Jurkat, Clone E6-1 (cell line): ENCODE data around the gene FADS1.

ENCODE experiments used
- DNase-seq: peaks from one replicate; pipeline ENCODE4 v3.0.0-alpha.2; 2011; ENCODE audit warnings: low read depth, low spot score
- H3K4me3 ChIP-seq: 2 replicates; pipeline ENCODE4 v1.5.1; 2011; ENCODE audit warnings: mild to moderate bottlenecking, low read length, control low read depth, moderate library complexity

The FADS1 gene

DNA sequence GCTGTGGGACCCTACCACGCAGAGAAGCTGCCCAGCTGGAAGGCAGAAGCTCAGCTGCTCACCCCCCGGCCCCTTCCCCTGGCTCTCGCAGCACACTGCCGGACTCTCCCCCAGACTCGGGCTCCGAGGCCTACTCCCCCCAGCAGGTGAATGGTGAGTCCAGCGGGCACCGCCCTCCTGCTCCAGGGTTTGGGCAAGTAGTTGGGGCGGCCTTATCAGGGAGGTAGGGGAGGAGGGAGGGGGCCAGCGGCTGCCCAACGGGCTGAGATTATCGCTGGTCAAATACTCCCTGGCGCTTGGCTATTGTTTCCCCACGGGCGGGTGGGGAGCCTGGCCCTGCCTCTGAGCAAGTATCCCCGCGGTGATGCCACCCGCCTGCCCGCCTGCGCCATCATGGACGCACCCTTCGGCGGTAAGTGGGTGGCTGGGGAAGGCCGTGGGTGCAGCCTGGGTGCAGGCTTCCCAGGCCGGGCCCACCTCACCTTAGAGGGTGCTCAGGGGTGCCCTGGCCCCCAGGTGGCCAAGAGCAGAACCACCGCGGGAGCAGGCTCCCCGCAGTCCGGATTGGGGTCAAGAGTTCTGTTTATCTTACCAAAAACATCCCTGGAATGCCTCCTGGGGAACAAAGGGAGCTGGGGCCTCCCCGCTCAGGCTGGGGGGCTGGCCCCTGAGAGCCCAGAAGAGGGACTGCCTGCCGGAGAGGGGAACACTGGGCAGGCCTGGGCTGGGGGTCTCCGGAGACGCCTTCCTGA is 47.5 kb downstream of the FADS1 start:
- no peak overlapping the region for H3K4me3 ChIP-seq
- DNase-seq, result no peak

DNA sequence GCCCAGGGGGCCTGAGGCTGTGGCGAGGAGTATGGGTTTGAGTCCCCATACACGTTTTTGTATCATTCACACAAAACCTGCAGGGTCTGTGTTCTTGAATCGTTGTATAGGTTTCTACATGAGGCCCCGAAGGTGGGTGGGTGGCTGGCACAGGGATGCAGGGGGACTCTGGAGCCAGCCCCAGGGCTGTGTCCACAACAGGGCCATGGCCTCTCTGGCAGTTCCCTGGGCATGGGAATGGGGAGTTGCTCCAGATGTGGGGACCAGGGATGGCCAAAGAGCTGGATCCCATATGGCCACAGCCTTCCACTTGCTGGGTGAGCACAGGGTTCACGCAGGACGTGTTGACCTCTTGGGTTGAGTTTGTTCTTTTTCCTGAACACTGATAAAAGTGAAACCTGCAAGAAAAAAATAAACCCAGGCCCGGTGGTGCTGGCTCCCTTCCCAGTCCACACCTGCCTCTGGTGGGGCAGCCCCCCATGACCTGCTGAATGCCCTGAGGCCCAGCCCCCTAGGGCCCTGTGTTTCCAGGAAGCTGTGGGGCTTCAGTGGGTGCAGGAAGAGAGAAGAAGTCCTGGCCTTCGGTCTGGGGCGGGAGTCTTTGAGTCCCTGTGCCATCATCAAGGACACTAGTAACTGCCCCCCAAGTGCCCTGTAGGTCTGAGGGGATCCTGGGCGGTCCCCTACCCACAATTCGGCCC is 48.3 kb downstream of the FADS1 start:
- H3K4me3 ChIP-seq, result no peak overlapping the region
- DNase-seq, result no peak

DNA sequence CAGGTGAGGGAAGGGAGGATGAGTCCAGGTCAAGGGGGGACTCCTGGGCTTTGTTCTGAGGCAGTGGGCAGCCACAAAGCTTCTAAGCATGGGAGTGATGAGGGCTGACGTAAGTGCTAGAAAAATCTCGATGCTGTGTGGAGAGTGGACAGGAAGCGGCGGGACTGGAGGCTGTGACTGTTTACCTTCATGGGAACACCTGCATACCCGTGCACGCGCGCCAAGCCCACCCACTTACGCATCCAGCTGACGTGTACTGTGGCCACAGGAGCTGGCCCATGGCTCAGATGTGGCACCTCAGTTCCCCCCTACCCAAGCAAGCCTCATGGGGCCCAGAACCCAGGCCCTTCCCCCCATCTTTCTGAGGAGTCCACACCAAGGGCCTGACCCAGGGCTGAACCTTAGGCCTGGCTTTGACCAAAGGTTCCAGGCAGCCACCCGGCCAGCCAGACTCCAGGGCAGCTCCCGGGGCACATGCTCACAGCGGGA is 50.4 kb downstream of the FADS1 start:
- DNase-seq, result no peak
- no peak overlapping the region for H3K4me3 ChIP-seq

DNA sequence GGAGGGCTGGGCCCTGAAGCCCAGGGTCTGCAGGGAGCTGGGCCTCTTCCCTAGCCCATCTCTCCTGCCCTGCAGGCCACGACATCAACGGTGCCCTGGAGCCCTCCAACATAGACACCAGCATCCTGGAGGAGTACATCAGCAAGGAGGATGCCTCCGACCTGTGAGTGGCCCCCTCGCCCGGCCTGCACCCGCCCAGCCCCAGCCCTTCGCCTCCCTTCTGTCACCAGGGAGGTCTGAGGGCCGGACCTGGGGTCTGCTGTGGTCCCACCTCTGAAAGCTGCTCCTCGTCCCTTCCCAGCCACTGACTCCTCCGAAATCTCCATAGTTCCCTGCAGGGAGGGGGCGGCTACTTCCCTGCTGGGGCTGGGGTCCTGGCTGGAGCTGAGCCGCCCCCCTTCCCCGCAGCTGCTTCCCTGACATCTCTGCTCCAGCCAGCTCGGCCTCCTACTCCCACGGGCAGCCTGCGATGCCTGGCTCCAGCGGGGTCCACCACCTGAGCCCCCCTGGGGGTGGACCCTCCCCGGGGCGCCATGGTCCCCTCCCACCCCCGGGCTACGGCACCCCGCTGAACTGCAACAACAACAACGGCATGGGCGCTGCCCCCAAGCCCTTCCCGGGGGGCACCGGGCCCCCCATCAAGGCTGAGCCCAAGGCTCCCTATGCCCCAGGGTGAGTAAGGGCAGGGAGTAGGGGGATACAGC is 51.1 kb downstream of the FADS1 start:
- DNase-seq, result no peak
- no peak overlapping the region for H3K4me3 ChIP-seq

DNA sequence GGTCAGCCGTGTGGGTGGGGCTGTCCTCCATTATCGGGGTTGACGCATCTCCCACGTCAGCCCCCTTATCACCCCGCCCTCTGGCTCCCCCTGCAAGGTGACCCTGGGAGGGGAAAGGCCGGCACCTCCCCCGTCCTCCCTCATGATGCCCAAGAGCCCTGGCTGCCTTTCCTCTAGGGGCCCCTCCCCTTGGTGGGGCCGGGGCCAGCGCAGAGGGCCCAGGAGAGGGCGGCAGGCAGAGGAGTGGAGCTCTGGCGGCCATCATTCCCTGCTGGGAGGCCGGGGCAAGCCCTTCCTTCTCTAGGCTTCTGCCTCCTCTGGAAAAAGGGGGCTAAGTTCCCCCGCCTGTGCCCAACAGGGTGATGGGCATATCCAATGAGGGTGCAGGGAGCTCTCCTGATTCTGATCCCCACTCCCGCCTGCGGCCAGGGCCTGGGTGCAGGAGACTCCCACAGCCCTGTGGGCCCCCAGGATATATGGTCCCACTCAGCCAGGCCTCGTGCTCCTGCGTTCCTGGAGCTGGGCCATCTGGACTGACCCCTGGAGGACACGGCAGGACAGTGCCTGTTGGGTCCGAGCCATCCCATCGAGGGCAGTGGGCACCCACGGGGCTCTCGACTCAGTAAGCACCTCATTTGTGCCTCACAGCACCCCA is 52.1 kb downstream of the FADS1 start:
- H3K4me3 ChIP-seq, result no peak overlapping the region
- DNase-seq, result no peak

DNA sequence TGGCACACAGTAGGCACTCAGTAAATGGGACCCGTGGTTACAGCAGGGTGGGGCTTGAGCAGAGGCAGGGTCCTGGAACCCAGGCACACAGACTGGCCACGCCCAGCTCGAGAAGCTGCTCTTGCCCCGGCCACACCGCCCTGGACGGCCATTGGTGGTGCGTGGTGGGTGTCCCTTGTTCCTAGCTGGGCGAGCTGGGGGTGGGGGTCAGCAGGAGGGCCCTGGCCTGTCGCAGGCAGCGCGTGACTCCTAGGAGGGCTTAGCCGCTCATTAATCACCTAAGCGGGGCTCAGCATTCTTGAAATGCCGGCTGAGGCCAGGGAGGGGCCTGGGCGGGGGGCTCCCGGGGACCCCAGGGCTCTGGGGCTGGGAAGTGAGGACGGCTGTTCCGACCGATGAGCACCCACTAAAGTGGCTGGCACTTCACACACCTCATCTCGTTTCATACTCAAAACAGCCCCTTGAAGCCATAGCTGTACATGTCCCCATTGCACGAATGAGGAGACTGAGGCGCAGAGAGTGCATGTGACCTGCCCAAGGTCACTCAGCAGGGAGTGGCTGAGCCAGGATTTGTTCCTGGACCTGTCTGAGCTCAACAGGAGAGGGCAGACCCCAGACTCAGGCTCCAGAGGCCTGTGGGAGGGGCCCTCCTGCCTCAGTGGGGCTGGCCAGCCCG is 52.7 kb downstream of the FADS1 start:
- no peak overlapping the region for H3K4me3 ChIP-seq
- no peak for DNase-seq

DNA sequence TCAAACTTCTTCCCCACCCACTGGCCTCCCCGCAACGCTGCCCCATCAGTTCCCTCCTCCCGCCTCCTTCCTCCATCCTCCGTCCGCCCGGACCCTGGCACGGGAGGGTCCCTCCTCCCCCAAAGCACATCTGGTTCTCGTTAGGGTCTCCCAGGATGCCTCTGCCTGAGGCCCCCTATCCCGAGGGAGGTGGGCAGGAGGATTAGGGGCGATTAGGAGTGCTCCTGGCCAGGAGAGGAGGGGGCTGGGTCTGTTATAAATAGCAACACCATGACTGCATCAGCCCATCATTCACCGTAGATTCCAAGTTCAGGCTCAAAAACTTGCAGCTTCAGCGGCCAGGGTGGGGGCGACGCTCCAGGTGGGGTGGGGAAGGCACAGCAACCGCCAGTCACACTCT is 54.0 kb downstream of the FADS1 start:
- no peak for DNase-seq
- no peak overlapping the region for H3K4me3 ChIP-seq

DNA sequence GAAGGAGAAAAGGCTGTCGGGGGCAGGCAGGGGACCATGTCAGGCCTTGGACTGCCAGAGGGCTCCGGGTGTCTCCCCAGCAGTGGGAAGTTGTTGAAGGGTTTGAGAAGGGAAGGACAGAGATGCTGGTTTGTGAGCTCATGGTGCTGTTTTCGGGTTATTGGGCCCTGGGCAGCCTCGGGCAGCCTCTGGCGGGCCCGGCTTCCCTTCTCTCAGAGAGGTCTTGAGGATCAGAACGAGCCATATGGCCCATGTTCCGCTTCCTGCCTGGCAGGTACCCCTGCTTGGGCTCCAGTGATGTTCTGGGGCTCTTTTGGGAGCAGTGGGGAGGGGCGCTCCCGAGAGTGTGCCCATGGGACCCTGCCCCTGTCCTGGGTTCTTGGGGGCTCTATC is 54.6 kb downstream of the FADS1 start:
- DNase-seq, result no peak
- H3K4me3 ChIP-seq, result no peak overlapping the region

DNA sequence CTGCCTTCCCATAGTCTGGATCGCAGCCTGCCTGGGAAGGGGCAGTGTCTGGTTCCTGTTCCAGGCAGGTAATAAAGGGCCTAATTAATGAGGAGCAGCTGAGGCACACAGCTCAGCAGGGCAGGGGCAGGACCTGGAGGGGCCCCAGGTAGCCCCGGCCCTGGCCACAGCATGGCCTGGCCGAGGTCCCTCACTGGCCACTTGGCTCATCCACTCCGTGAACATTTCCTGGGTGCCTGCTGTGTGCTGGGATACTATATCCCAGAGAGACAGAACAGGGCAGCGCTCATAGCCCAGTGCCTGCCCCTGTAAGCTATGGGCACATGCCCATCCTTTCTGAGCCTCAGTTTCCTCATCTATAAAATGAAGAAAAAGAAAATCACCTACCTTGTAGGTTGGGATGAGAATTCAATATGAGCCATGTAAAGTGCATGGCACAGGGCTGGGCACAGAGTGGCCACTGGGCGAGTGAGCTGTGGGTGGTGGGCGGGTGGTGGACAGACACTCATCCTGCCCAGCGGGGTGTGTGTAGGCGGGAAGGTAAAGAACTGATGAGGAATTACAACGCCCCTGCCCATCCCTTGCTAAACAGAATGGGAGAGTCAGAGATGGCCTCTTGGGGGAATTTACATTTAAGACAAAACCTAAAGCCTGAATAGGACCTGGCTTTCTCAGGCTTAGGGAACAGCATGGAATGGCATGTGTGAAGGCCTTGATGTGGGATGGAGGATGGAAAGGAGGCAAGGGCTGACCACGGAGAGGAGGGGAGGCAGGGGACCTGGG is 55.2 kb downstream of the FADS1 start:
- H3K4me3 ChIP-seq, result no peak overlapping the region
- no peak for DNase-seq

DNA sequence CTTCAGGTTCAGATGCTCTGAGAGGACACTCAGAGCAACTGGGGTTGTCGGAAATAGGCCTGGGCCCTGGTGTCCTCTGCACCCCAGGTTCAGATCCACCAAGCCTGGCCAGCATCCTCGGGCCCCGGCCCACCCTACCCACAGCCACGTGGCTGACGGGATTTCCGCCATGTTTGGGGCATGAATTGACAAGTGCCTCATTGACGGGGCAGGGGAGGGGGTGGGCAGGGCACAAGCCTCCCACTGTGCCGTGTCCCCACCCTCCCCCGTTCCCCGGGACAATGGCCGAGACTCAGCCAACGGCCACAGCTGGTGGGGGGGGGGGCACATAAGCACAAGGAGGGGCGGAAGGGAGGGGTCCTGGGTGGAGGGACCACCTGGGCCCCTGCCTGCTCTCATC is 55.9 kb downstream of the FADS1 start:
- no peak for DNase-seq
- H3K4me3 ChIP-seq, result no peak overlapping the region

DNA sequence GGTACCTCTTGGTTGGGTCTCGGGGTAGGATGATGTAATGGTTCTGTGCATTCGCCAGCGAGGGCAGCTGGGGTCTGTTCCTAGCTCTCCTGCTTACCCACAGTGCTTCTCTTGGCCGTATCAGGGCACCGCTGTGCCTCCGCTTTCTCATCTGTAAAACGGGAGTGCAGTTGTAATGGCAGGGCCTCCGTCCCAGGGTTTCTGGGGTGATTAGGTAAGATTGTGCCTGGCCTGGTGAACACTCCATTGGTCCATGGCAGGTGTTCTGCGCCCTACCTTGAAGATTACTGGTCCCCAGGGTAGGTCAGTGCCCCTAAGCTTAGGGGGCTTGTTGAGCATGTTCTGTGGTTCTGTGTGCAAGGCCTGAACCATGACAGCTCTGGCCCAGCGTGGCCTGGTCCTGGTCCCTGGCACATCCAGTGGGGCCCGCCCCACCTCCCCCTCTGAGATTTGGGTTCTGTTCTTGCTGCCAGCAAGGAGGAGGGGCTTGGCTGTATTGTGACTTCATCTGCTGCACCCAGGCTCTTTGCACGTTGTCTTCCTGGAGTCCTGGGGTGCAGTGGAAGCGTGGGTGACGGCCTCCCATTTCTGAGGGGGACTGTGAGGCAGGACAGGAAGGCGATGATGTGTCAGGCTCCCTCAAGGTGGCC is 59.5 kb downstream of the FADS1 start:
- H3K4me3 ChIP-seq, result no peak overlapping the region
- no peak for DNase-seq

DNA sequence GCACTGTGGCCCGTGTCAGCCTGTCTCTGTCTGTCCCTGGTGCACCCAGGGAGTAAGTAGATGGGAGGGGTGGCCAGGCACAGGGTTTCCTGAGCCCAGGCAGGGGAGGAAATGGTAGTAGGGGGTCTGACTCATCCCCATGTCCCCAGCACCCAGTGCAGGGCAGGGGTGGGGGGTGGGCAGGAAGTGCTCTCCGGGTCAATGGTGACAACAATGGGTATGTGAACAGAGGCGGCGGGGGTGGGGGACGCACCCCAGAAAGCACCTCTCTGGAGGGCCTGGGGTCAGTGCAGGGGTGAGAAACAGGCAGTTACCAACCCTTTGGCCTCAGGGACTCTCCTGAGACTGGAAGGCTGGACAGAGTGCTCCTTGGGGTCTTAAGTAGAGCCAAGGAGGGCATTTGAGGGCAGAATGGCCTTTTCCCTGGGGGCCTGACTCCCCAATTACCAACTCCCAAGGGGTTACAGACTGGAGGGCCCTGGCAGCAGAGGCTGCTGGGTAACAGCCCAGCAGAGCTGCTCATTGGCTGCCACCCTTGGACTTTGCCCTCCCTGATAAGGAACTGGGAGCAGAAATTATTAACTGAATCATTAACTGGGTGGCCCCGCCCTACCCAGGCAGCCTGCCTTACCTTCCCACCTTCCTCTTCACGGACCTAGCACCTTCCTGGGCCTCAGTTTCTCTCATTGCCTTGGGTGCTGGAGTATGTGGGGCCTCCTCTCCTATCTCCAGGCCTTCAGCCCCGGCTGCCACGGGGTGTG is 60.2 kb downstream of the FADS1 start:
- no peak overlapping the region for H3K4me3 ChIP-seq
- DNase-seq, result no peak

DNA sequence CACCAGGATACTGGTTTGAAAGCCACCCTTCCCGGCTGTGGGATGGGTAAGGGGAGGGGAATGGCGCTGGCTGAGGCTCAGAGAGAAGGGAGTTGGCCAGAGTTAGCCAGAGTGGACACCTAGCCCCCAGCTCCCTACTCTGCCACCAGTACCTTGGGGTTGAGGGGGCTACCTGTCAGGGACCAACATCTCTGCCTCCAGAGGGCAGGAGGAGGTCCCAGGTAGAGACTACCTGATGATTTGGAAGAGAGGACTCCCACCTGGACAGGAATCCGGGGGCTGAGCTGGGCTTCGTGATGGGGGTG is 60.7 kb downstream of the FADS1 start:
- DNase-seq, result no peak
- H3K4me3 ChIP-seq, result no peak overlapping the region

DNA sequence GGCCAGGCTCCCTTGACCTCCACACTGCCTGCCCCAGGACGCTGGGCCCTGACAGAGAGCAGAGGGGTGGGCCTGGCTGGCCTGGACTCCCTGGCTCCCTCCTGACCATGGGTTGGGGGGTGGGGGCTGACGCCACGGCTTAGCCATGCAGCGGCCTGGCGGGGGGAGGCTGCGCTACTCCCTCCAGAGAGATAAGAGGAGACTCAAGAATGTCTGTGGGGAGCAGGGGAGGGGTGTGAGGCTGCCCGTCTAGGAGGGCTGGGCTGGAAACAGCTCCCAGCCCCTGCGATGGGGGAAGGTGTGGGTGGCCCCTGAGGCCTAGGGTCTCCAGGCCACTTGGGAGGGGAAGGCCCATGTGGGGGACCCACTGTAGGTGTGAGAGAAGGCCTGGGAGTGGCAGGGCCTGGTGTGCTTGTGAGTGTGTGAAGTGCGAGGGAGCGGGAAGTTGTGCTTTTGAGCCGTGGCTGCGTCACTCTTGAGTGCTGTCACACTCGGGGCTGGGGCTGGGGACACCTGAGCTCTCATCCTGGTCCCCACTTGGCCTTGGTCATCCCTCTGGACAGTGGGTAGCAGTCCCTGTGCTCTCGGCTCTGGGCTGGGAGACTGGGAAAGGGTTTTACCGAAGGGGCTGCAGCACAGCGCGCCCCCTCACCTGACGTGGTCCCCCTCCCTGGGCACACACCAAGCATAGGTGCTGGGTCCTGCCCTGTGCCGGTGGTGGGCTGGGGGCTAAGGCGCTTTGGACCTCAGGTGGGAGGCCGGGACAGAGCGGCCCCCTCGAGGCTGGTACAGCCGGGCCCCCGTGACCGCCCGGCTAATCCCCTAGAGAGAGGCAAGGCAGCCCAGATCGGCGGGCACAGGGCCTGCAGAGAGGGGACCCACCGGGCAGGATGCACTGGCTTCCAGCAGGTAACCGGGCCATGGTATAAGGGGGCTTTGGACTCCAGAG is 62.0 kb downstream of the FADS1 start:
- no peak overlapping the region for H3K4me3 ChIP-seq
- DNase-seq, result no peak

DNA sequence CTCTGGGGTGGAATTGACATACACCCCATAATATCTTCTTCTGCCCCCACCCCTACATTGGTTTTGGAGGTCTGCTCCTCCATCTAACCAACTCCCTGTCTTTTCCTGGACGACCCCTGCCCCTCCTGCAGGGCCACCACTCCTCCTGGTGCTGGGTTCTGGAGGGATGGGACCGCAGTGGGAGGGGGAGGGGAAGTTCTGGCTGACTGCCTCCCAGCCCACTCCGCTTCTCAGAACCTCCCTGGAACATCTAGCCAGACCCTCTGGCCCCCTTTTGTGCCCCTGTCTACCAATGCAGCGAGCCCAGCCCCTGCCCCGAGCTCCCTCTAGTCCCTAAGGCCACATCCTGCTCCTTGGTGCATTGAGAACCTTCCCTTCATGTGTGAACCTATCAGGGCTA is 63.1 kb downstream of the FADS1 start:
- DNase-seq, result no peak
- H3K4me3 ChIP-seq, result no peak overlapping the region

DNA sequence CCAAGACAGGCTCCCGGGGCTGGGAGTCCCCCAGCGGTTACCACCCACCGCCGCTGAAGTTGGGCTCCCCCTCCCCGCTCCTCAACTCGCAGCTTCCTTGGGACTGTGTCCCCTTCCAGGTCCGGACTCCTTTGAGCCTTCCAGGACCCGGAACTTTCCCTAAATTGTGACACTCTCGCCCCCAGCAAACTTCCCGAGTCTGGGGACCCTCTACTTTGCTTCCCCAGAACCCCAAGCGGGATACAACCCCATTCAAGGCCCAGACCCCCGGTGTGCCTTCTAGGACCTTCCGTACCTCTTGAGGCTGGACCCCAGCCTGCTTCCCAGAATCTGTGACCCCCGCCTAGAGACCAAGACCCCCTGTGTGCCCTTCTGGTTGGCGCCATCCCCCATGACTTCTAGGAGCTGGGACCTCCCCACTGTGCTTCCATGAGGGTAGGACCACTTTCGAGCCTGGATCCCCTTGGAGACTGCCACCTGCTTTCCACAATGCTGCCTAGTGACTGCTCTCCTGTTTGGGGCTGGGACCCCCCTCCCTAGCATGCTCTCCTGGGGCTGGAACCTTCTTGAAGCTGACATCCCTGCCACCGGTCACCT is 63.8 kb downstream of the FADS1 start:
- peak overlapping the region; percentile 47 for H3K4me3 ChIP-seq
- DNase-seq, result no peak
